HCEC 1CT (cell line): ENCODE results near the gene ANAPC5.
A peak's percentile ranks its signal among the peaks of the same experiment; 100 is the strongest.
"Not testable (repeated sequence)": the region's sequence is repeated elsewhere in the genome, so short reads cannot be mapped to it uniquely, and the experiment has no call there.

Experiments used
- DNase-seq: peaks from one replicate; pipeline ENCODE4 v3.0.0-alpha.2; 2017

Gene ANAPC5

DNA sequence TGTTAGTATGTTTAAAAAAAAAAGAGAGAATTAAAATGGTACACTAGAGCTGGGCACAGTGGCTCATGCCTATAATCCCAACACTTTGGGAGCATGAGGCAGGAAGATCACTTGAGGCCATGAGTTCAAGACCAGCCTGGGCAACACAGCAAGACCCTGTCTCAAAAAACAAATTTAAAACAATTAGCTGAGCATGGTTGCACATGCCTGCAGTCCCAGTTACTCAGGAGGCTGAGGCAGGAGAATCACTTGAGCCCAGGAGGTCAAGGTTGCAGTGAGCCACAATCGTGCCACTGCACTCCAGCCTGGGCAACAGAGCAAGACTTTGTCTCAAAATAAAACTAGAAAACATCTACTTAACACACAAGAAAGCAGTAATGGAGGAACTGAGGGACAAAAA is 42.0 kb downstream of the ANAPC5 start:
- DNase-seq = not testable (repeated sequence)

GRCh38 chr12:121307397-121307796 is 44.8 kb downstream of the ANAPC5 start:
- DNase-seq = not testable (repeated sequence)

- DNase-seq = no peak
Measured at GRCh38 chr12:121304306-121304705, 47.9 kb downstream of the ANAPC5 start.

DNA sequence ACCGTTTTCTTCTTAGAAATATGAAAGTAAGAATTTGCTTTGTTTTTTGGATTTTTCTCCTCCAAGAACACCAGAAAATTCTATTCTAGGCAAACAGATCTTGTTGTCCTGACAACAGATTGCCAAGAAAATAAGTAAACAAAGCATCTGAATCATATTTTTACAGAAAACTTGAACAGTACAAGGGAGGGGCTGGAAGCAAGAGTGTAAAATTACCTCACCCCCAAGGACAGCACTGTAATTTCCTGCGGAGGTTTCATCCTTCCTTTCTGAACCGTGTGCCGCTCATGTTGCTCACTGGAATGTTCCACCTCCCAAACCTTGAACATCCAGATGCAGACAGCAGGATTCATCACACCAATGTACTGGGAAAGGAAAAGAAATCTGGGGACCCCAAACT is 50.3 kb downstream of the ANAPC5 start:
- no peak for DNase-seq

DNA sequence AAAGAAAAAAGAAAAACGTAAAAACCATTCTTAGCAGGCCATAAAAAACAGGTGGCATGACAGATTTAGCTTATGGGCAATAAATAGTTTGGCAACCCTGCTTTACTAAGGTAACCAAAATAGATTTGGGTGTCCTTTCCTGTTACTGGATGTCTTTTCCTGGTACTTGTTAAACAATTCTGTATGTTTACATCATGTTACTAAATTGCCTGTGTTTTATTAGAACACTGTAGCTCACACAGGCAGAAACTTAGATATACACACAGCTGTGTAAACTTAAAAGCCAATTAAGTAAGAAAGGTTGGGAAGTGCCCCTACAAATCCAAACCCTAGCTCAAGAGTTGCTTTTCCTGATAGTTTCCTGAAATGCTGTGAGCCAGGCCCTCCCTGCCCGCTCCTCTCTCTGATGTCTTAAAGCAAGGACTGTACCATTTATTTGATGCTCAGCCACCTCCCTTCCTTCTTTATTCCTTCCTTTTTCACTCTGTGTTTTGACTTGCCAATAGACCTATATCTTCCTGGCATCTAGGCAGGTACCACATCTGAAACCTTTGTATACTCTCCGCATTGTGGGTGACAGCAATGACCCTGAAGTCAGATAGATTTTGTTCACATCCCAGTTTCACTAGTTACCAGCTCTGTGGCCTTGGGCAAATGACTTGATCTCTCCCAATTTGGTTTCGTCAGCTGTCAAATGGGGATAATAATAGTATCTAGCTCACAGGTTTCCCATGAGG is 52.0 kb downstream of the ANAPC5 start:
- DNase-seq = no peak

DNA sequence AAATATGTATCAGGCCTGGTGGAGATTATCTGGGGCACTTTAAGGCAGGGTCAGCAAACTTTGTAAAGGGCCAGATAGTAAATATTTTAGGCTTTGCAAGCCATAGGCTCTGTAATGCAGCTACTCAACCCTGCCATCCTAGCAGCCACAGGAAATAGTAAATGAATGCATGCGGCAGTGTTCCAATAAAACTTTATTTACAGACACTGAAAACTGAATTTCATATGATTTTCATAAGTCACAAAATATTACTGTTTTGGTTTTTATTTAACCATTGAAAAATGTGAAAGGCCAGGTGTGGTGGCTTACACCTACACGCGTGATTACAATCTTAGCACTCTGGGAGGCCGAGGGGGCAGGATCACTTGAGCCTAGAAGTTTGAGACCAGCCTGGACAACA is 52.5 kb downstream of the ANAPC5 start:
- DNase-seq = no peak

DNA sequence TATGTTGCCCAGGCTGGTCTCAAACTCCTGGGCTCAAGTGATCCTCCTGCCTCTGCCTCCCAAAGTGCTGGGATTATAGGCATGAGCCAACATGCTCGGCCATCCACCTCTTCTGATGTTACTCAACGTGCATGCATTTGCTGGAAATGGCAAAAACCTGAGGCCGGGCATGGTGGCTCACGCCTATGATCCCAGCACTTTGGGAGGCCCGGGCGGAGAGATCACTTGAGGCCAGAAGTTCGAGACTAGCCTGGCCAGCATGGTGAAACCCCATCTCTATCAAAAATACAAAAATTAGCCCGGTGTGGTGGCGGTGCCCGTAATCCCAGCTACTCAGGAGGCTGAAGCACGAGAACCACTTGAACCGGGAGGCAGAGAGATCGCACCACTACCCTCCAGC is 53.8 kb downstream of the ANAPC5 start:
- DNase-seq = not testable (repeated sequence)

DNA sequence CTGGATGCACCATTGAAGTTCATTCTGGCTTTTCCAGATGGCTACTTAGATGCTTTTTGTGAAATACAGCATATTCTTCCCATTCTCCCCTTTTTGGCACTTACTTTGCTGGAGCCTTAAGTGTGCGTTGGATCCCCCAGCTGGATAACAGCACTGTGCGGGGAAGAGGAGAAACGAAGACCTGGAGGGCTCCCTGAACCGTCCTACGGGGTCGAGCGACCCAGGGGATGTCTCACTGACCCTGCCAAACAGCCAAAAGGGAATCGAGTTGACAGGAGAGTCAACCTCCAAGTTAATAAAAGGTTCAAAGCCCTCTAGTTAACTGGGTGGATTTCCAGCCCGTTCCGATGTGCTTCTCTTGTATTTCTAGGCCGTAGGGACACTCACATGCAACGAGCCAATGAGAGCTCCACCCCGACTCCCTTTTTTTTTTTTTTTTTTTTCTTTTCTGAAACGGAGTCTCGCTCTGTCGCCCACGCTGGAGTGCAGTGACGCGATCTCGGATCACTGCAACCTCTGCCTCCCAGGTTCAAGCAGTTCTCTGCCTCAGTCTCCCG is 54.7 kb downstream of the ANAPC5 start:
- DNase-seq = peak; percentile 47

GRCh38 chr12:121296618-121297434 is 55.4 kb downstream of the ANAPC5 start, which contains the start of gene CAMKK2:
CAMKK2 (minus strand) TSS chr12:121296709; CDS start chr12:121274526, 22,183 bp downstream.
- DNase-seq = peak; percentile 80

DNA sequence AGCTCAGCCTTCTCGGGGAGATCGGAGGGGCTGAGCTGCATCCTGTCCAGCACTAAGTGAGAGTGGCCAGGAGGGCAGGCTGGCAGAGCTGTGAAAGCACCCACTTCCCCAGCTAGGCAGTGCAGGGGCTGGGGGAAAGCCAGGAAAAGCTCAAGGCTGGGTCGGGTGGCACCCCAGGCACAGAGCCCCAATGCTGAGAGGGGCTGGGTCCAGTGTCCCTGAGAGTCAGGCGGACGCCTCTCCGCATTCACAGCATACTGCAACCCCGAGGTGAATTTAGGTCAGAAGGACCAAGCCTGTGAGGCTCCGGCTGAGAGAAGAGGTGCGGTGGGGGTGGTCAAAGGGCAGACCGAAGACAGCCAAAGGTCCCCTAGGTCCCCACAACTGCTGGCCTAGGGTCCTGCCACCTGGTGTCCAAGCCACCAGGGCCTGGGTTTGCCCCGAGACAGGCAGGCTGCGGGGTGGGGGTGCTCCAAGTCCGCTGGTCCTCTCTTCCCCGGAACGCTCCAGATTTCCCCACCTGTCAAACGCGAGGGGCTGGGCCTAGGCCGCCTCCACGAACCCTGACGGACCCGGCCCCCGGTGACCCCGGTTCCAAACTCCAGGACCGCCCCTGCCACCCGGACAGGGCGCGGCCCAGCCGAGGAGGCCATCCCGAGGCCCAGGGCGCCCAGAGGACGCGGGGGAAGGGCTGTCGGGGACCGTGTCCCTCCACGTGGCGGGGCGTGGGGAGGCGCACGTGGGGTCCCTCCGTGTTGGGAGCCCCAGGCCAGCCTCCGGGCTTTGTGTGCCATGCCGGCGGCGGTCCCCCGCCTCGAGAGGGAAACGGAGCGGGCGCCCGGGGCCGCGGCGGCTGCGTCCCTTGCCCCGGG is 56.2 kb downstream of the ANAPC5 start:
- DNase-seq = no peak

DNA sequence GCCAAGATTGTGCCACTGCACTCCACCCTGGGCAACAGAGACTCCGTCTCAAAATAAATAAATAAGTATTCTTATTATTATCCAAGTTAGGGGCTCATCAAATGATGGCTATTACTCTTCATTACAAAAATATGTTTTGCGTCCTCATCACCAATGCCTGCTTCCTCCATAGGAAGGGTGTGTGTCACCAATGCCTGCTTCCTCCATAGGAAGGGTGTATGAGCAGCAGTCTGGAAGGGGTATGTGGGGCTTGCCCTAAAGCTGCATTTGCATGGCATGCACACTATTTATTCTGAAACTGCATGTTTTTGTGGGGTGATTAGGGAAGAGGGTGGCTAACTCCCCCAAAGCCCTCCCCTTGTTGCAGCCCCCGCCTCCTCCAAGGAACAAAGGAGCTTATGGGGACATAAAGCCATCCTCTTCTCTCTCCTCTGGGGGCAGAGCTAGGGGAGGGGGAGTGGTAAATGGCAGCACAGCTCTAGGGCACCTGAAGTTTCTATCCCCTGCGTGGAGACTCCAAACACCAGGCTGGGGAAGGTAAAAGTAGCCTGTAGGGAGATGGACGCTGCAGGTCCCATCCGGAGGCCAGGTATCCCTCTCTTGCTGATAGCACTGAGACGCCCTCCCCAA is 57.0 kb downstream of the ANAPC5 start:
- no peak for DNase-seq

GRCh38 chr12:121294151-121294889 is 57.9 kb downstream of the ANAPC5 start:
- no peak for DNase-seq

GRCh38 chr12:121293603-121294002 is 58.6 kb downstream of the ANAPC5 start:
- DNase-seq = no peak

DNA sequence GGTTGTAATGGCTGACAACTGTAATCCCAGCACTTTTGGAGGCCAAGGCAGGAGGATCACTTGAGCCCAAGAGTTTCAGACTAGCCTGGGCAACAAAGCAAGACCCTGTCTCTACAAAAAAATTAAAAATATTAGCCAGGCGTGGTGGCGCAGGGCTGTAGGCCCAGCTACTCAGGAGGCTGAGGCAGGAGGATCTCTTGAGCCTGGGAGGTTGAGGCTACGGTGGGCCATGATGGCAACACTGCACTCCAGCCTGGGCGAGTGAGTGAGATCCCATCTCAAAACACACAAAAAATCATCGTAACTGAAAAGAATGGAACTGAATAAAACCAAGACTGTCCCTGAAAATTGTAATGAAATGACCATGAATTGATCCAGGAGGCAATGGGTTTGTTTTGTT is 61.8 kb downstream of the ANAPC5 start:
- no peak for DNase-seq

DNA sequence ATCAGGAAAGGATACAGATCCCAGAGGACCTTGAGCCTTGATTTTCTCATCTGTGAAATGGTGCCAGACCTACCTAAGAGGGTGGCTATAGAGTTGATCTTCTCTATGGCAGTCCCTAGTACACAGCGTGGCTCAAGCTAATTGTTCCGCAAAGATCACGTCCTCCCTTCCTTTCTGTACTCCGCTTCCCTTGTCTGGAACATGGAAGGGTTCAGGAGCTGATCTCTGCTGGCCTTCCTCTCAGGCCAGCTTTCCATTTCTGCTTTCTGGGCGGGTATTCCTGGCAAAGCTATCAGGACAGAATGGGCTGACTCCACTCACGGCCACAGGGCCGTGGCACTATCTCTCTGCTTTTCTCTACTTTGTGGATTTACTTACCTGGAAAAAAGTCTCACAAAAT is 62.2 kb downstream of the ANAPC5 start:
- no peak for DNase-seq

DNA sequence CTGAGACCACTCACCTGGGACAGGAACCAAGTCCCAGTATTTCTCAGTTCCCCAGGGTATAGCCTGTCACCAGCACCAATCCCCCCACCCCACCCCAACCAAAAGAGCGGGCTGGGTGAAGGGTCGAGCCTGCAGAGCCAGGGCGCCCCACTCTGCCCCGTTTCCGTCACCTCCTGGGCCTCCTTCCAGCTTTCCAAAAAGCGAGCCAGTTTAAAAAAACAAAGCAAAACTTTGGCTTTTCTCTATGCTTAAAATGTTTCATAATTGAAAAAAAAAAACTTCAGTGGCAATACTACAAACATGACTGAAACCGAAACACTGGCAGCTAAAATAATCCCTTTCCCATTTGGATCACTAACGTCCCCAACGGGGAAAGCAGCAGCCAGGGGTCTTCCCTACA is 63.2 kb downstream of the ANAPC5 start:
- no peak for DNase-seq

GRCh38 chr12:121288158-121288845 is 63.9 kb downstream of the ANAPC5 start:
- DNase-seq = no peak

GRCh38 chr12:121287267-121287954 is 64.8 kb downstream of the ANAPC5 start:
- DNase-seq = peak; percentile 4

DNA sequence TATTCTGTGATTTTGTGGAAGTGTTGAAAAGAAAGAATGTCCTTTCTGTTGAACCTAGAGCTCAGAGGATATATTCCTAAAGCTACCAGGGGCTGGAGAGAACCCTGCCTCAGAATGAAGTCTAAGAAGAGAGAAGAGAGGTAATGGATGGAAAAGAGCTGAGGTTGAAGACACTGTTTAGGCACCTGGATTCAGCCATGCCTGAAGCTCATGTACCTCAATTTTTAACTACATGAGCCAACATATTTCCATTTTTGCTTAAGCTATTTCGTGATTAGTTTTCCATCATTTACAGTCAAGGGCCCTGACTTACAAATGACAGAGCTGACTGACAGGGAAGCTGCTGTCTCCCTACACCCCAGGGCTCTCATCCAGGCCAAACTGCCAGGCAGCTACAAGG is 66.4 kb downstream of the ANAPC5 start:
- no peak for DNase-seq
